GM12873 (cell line): Measurements from ENCODE around the gene RGMB.

Experiments used
- CTCF ChIP-seq: IDR thresholded peaks from 2 replicates; pipeline ENCODE4 v1.5.1; 2012; ENCODE audit warnings: low read depth, mild to moderate bottlenecking, moderate library complexity, low read length, control low read depth; ENCODE audit not compliant: insufficient read depth; ENCODE audit errors: missing control alignments

The RGMB gene

GRCh38 chr5:98784411-98784810, 10.9 kb downstream of the RGMB start:
- TF ChIP-seq CTCF: no peak

GRCh38 chr5:98785244-98785643, 11.8 kb downstream of the RGMB start:
- TF ChIP-seq CTCF: no peak

- TF ChIP-seq CTCF: no peak
These were observed 12.9 kb downstream of the RGMB start for GRCh38 chr5:98786191-98786853.

GRCh38 chr5:98787131-98787719, 13.8 kb downstream of the RGMB start:
- TF ChIP-seq CTCF: no peak

GRCh38 chr5:98789029-98789428, 15.6 kb downstream of the RGMB start:
- TF ChIP-seq CTCF: no peak

- TF ChIP-seq CTCF: no peak
These were observed 17.6 kb downstream of the RGMB start for GRCh38 chr5:98791001-98791519.

- TF ChIP-seq CTCF: no peak
These were observed 18.6 kb downstream of the RGMB start for GRCh38 chr5:98791898-98792580.
